MM.1S (cell line): Measurements from ENCODE around the gene RMND1.
"Not testable (repeated sequence)": the region's sequence is repeated elsewhere in the genome, so short reads cannot be mapped to it uniquely, and the experiment has no call there.

Experiments used
- EZH2phosphoT487 ChIP-seq: fragments of 300-600 bp; sonication (generic); IDR thresholded peaks from 2 replicates; pipeline ENCODE4 v1.6.1; 2018; ENCODE audit warnings: antibody characterized with exemption, low read length
- TF ChIP-seq, protein P1 (sequence below): fragments of 300-600 bp; sonication (generic); IDR thresholded peaks from 2 replicates; pipeline ENCODE4 v1.5.1; 2016; ENCODE audit warnings: antibody characterized with exemption, low read length, mixed read lengths

DNA sequence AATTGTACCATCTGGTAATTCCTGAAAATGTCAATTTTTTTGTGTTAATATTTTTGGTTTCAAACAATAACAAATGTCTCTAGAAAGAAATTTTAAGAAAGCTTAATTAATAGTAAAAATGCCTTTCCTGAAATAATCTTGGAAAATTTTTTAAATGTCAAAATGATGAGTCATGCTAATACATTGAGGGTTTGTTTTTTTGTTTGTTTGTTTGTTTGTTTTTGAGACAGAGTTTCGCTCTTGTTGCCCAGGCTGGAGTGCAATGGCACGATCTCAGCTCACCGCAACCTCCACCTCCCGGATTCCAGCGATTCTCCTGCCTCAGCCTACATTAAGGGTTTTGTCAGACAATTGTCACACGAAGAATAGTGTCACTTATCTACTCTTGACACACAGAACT is 94.9 kb downstream of the RMND1 start:
- TF ChIP-seq, protein P1, sequence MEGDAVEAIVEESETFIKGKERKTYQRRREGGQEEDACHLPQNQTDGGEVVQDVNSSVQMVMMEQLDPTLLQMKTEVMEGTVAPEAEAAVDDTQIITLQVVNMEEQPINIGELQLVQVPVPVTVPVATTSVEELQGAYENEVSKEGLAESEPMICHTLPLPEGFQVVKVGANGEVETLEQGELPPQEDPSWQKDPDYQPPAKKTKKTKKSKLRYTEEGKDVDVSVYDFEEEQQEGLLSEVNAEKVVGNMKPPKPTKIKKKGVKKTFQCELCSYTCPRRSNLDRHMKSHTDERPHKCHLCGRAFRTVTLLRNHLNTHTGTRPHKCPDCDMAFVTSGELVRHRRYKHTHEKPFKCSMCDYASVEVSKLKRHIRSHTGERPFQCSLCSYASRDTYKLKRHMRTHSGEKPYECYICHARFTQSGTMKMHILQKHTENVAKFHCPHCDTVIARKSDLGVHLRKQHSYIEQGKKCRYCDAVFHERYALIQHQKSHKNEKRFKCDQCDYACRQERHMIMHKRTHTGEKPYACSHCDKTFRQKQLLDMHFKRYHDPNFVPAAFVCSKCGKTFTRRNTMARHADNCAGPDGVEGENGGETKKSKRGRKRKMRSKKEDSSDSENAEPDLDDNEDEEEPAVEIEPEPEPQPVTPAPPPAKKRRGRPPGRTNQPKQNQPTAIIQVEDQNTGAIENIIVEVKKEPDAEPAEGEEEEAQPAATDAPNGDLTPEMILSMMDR, result not testable (repeated sequence)
- TF ChIP-seq EZH2phosphoT487, result not testable (repeated sequence)
